Fibroblast of mammary gland (primary cell): ENCODE data around the gene FHL3.
A peak's percentile ranks its signal among the peaks of the same experiment; 100 is the strongest.

Experiments
- DNase-seq: peaks from one replicate; pipeline ENCODE4 v3.0.0-alpha.2; 2010; ENCODE audit warnings: low read depth
- H3K4me3 ChIP-seq: 2 replicates; pipeline ENCODE4 v1.5.1; 2011; ENCODE audit warnings: low read depth, mild to moderate bottlenecking, low read length, moderate library complexity; ENCODE audit not compliant: control insufficient read depth
- TF ChIP-seq, protein P1 (sequence below): conservative IDR thresholded peaks from 2 replicates; pipeline ENCODE4 v1.5.1; 2011; ENCODE audit warnings: low read depth, low read length, inconsistent platforms; ENCODE audit not compliant: control insufficient read depth, insufficient read depth

FHL3 gene

DNA sequence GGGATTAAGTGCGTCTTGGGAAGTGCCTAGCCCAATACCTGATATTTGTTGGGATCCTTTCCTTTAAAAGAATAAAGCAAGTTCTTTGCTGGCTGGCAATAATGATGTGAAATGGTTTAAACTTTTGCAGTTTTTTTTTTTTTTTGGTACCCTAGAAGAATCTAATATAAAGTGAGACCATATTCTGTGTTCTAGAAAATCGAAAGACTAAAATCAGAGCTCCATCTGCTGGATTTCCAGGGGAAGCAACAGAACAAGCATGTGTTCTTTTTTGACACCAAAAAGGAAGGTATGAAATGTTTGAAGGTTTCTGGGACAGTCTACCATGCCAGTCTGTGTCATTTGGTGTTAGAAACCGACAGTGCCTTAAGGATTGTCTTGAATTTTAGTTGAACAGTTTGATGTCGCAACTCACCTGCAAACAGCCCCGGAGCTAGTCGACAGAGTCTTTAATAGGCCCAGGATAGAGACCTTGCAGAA lies 13.6 kb upstream of the FHL3 start:
- DNase-seq = peak; percentile 67
- TF ChIP-seq, protein P1, sequence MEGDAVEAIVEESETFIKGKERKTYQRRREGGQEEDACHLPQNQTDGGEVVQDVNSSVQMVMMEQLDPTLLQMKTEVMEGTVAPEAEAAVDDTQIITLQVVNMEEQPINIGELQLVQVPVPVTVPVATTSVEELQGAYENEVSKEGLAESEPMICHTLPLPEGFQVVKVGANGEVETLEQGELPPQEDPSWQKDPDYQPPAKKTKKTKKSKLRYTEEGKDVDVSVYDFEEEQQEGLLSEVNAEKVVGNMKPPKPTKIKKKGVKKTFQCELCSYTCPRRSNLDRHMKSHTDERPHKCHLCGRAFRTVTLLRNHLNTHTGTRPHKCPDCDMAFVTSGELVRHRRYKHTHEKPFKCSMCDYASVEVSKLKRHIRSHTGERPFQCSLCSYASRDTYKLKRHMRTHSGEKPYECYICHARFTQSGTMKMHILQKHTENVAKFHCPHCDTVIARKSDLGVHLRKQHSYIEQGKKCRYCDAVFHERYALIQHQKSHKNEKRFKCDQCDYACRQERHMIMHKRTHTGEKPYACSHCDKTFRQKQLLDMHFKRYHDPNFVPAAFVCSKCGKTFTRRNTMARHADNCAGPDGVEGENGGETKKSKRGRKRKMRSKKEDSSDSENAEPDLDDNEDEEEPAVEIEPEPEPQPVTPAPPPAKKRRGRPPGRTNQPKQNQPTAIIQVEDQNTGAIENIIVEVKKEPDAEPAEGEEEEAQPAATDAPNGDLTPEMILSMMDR = peak; percentile 70

DNA sequence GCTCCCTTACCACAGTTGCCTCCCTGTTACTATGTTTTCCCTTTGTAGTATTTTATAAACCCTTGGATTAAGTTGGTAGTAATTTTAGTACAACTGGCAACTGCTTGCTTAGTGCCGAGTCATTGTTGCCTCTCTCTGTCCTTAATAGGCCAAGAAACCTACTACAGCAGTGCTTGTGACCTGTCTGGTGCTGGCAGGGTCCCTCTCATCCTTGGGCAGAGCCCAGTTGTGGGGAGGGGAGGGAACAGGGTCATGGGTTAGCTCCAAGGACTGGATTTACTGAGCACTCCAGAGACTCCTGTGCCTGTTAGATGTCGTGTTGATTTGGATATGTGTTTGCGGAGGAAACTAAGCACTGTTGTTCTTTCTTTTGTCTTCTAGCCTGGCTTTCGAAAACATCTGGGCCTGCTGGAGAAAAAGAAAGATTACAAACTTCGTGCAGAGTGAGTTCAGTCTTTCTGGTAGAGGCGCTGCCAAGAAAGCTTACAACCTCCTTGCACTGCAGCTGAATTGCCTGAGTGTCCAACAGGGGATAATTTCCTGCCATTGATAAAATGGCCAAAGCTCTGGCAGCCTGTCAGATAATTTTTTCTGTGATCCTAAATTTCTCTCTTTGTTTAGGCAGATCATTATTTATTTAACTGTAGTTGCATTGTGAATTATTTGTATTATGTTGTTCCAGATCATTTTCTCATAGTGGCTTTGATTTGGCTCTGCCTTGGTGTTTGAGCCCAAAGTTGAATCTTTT lies 10.8 kb upstream of the FHL3 start:
- no peak for DNase-seq
- TF ChIP-seq, protein P1 = no peak
- no peak overlapping the region for H3K4me3 ChIP-seq

More for the DNA sequence above, 13.6 kb upstream of the FHL3 start:
- H3K4me3 ChIP-seq = no peak overlapping the region

DNA sequence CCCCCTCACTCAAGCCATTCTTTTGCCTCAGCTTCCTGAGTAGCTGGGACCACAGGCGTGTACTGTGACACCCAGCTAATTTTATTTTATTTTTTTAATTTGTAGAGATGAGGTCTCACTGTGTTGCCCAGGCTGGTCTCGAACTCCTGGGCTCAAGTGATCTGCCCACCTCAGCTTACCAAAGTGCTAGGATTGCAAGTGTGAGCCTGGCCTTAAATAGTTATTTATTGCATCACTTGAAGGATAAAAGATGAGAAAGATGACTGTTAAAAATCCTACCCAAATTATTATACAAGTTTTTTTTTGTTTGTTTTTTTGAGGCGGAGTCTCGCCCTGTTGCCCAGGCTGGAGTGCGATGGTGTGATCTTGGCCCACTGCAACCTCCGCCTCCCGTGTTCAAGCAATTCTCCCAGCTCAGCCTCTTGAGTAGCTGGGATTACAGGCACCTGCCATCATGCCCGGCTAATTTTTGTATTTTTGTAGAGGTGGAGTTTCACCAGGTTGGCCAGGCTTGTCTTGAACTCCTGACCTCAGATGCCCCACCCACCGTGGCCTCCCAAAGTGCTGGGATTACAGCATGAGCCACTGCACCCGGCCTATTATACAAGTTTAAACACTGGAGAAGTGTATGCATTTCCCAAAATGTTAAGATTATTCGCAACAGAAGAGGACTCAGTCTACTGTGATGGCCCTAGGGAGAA lies 9.6 kb upstream of the FHL3 start:
- no peak for DNase-seq

DNA sequence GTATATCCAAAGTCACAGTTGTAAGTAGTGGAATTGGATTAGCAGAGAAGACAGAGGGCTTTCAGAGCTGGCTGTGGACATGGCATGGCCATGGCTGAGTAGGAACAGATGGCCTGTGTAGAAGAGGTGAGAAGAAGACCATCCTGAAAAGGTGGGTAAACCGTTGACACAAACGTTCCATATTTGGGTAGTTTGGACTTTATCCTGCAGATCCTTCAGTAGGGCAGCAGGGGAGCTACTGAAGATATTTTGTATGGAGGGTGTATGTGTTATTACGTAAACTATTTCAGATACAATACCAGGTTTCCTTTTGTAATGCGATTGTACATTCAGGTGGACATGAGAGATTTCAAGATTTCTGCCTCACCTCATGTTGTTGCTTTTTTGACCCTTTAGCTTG lies 8.9 kb upstream of the FHL3 start:
- peak overlapping the region; percentile 12 for H3K4me3 ChIP-seq
- DNase-seq = no peak
- TF ChIP-seq, protein P1 = peak; percentile 29

More for the DNA sequence above, 9.6 kb upstream of the FHL3 start:
- TF ChIP-seq, protein P1 = no peak
- no peak overlapping the region for H3K4me3 ChIP-seq

DNA sequence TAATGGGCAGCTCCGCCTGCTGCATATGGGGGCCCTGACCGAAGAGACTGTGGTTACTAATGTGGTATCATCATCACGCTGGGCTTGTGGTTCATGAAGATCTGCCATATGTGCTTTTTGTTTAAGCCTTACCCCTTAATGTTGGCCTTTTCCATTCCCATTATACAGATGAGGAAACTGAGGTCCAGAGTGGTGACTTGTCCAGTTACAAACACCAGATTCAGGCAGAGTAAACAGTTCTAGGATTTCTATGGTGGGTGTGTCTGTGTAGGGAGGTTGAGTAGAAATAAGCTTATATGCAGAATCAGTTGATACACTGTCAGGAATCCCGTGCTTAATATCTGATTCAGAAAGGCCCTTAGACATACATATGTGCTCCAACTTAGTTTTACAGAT lies 7.9 kb upstream of the FHL3 start:
- DNase-seq = no peak
- H3K4me3 ChIP-seq = peak overlapping the region; percentile 97
- TF ChIP-seq, protein P1 = no peak

DNA sequence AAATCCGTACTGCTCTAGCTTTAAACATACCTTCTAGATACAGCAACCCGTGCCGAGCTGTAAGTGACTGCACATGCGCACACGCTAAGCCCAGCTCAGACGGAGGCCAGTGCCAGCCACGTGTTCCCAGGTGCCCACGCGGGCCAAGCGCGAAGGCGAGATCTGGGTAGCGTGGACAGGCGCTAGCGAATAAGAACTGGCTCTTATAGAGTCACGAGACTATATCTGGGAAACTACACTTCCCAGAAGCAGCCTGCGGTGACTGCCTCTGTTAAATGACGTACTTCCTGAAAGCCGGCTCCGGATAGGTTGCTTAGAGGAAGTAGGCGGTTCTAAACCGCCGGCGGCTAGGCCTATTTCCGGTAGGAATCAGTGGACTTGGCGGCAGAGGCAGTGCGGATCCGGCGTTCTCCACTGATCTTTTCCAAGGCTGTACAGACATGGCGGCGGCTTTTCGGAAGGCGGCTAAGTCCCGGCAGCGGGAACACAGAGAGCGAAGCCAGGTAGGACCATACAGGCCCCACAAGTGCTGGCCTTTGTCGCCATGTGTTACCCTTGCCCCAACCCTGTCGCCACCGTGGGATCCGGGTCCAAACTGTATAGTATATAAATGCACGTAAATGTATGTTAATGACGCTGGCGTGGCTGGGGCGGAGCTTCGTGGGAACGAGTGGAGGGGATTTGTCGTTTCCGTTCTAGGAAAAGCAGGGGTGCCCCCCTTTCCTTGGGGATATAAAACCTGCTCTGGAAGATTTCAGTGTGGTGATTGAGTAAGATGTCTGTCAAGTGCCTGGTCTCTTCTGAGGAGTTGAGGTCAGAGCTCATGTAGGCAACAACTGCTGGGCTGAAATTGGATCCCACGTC lies 7.3 kb upstream of the FHL3 start, which contains the start of gene UTP11:
UTP11 (plus strand) TSS at position 372 of the 864 bp plus-strand sequence; CDS start at position 441, 69 bp downstream.
- peak within 1 kb of the TSS; percentile 97 for H3K4me3 ChIP-seq
- peak; percentile 100 for DNase-seq
- TF ChIP-seq, protein P1 = no peak
